Measurements from ENCODE around the gene TTC23.

DNA sequence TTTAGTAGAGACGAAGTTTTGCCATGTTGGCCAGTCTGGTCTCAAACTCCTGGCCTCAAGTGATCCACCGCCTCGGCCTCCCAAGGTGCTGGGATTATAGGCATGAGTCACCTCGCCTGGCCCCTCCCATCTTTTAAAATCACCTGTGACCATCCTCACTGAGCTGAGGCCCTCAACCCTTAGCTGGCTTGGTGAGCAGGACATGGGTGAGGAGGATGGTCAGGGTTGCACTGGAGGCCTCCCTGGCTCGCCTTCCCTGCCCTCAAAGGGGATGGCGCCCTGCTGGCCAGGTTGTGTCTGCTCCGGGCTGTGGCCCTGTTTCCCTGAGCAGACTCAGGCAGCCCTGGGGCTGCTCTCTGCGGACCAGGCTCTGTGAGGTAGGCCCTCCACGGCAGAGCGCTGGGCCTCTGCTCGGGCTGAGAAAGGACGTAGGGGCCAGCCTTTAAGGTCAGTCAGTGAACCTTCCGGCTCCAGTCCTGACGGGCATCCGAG lies 110.8 kb downstream of the TTC23 start:
- no peak for TF ChIP-seq GATA3 (IDR thresholded peaks at IDR 0.05; ENCODE audit: low read depth, low read length)
- TF ChIP-seq GATA2 (IDR thresholded peaks at IDR 0.05; ENCODE audit: low read depth, low read length): no peak

Data from SH-SY5Y (cell line).